ENCODE data around the gene TRMT13.

GRCh38 chr1:100198596-100198995, 65.6 kb downstream of the TRMT13 start:
- TF ChIP-seq EZH2 (IDR thresholded peaks at IDR 0.05) (no peak), POLR2AphosphoS5 (IDR thresholded peaks at IDR 0.05; ENCODE audit: borderline replicate concordance, low read depth, low read length) (no peak), FOXP2 (optimal IDR thresholded peaks at IDR 0.05; ENCODE audit: control extremely low read depth, extremely low read length, insufficient read depth) (no peak)
